Muscle of arm (tissue), 12 donors: ENCODE measurements around the gene TPCN1. TPM values are rescaled to one million over a fixed set of nuclear protein-coding genes. Genes with fewer than 3 reads are reported as not detected.

Source experiments
- DNase-seq: peaks from one replicate; pipeline ENCODE4 v3.0.0-alpha.2; 2013
- polyA plus RNA-seq, 12 donors: library from polyadenylated mRNA; unstranded; fragments of 120-200 nt; gene quantifications; one replicate each; pipeline ENCODE4 v1.2.1, GENCODE V29; 2013; ENCODE audit not compliant: insufficient read length in 12 of 12

The TPCN1 gene
- polyA plus RNA-seq, 12 donors = 17.8 to 50.9 (median 34.5) TPM; not detected in 1

DNA sequence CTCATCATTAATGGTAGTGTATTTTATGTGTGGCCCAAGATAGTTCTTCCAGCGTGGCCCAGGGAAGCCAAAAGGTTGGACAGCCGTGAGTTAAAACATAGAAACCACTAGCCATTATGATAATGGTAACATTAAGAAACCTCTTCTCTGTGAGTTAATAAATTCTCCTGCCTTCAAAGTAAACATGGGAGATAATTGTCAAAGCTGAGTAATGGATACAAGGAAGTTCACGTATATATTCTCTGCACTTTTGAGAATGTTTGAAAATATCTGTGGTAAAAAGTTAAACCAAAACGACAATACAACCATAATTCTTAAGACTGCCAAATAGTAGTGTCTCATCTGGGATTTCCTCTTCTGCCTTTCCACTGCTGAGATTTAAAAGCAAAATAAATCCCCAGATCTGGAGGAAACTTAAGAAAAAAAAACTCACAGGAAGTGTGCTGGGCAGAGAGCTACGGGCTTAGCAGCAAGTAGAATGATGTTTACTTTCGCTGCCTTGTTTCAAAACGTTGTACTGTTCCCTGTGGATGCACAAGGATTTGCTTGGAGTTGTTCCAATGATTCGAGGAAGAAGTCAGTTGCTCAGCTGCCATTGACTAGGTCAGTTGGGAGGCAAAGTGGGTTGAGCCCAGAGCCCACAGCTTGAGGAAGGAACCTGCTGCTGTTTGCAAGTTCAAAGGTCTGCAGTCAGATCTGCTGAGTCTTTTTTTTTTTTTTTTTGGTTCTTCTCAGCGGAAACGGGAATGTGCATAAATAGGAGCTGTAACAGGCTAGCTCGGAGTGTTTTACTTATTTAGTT lies 1.7 kb downstream of the TPCN1 start:
- peak; percentile 72 for DNase-seq

- no peak for DNase-seq
Observed at GRCh38 chr12:113224955-113225354, 3.7 kb downstream of the TPCN1 start.

- no peak for DNase-seq
Observed at GRCh38 chr12:113226696-113227568, 5.7 kb downstream of the TPCN1 start.

GRCh38 chr12:113227686-113228391 lies 6.6 kb downstream of the TPCN1 start:
- DNase-seq = no peak

- no peak for DNase-seq
Observed at GRCh38 chr12:113228394-113229028, 7.2 kb downstream of the TPCN1 start.

DNA sequence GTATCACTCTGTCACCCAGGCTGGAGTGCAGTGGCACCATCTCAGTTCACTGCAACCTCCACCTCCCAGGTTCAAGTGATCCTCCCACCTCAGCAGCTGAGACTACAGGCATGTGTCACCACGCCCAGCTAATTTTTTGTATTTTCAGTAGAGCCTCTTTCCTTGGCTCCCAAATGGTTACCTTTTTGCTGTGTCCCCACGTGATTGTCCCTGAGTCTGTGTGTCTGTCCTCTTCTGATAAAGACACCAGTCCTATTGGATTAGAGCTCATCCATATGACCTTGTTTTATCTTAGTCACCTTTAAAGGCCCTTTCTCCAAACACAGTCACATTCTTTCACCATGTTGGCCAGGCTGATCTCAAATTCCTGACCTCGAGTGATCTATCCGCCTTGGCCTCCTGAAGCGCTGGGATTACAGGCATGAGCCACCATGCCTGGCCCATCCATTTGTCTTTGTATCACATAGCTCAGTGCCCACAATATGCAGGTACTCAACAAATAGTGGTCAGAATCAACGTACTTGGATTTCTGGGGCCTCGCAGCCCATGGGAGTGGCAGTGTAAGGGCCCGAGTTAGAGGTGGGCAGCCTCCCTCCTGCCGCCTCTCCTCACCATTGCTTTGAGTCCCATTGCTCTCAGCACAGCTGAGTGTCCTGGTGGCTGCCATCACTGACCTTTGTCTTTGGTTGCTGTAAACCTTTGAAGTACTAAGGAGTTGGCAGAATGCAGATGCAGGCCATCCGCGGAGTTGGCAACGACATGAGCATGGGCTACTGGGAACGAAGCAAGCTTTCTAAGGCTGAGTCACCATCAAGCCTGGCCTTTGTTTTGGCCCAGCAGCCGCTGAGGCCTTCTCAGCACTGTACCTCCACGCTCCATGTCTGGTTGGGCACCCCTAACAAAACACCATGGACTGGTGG lies 9.3 kb downstream of the TPCN1 start:
- no peak for DNase-seq

DNA sequence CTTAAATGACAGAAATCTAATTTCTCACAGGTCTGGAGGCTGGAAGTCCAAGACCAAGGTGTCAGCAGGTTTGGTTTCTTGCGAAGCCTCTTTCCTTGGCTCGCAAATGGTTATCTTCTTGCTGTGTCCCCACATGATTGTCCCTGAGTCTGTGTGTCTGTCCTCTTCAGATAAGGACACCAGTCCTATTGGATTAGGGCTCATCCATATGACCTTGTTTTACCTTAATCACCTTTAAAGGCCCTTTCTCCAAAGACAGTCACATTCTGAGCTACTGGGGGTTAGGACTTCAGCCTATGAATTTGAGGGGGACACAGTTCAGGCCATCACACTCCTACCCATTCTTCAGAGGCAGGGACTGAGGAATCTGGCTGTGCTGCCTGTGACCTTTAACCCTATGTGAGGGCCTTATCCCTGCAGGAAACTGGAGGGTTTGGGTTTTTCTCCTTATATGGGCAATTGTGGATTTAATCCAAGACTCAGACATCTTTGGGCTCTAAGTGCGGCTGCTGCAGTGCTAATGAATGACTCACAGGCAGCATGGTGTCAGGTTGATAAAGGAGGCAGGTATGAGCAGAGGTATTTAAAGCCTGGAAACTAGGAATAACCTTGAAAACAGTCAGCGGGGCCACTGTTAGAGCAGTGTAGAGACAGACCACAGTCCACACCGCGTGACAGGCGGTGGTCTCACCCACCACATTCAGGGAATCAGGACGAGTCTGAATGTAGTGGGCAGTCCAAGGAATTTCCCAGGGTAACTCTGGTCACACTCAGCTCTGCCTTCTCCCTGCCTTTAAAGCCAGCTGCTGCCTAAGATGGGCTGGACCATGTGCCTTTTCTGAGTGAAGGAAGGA lies 10.2 kb downstream of the TPCN1 start:
- DNase-seq = no peak

DNA sequence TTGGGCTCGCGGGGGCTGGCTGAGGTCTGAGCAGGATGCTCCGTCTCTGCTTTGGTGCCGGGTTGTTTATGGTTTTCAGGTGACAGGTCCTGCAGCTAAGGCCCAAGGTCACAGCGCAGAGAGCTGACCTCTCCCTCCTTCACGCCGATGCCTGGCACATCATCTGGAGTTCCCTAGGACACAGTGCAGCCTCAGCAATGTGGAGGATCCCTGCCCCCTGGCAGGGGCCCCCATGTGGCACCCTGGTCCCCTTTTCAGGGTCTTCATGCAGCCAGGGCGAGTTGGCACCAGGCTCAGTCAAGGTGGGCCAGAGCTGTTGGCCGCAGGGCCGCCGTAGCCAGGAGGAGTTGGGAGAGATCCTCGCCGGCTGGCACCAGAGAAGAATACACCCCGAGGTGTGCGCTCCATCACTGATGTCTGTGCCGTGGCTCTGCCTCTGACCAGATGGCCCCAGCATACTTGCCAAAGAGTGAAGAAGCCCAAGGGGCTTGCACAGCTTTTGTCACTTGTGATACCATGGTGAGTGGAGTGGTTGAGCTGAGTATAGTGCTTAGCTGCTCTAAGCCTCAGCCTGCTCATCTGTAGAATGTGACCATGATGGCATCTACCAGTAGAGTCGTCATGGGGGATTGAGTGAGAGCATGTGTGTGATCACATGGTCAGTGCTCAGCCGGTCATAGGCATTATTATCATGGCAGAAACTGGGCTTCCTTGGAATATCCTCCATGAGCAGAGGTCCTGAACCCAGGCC lies 11.0 kb downstream of the TPCN1 start:
- no peak for DNase-seq

DNA sequence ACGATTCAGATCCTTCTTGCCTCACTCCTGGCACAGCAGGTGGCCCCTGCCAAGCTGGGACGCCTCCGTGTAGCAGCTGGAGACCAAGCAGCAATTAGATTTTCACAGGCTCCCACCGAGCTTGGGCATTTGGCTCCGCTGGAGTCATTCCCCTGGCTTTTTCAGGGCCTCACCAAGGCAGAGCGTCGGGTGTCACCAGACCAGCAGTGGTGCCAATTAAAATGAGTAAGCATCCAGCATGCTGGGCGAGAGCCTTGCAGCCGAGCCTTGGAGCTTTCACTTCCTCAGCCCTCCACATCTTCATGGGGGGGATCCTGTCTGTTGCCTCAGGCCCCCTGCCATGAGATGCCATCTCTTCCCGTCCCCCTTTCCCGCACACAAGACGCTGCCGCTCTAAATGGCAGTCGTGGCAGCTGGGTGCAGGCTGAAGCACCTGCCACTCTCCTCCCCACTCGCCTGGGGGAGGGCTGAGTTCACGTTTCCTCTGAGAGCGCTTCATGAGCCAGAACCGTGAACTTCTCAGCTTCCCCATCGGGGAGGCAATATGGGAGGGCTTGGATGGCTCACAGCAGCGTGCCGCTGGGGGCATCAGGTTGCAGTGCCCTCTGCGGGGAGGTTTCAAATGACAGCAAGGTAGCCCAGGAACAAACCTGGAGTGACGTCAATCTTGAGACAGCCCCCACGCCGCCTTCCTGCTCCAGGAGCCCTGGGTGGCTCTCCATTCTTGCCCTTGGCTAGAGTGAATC lies 11.7 kb downstream of the TPCN1 start:
- peak; percentile 35 for DNase-seq

DNA sequence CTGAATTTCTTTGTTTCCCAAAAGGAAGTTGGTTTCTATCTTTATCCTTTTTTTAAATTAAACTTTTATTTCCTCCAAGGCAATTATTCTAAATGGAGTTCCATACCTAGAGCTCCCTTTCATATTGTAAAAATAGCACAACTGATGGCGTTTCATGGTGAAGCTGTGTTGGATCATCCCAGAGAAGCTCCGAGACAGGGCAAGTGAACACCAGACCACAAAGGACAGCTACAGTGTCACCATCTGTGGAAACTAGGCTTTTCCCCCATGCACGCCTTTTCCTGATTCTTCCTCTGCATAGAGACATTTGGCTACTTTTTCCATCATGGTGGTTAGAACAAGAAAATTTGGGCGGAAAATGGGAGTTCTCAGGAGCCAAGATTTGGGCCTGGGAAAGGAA lies 12.7 kb downstream of the TPCN1 start:
- DNase-seq = no peak

DNA sequence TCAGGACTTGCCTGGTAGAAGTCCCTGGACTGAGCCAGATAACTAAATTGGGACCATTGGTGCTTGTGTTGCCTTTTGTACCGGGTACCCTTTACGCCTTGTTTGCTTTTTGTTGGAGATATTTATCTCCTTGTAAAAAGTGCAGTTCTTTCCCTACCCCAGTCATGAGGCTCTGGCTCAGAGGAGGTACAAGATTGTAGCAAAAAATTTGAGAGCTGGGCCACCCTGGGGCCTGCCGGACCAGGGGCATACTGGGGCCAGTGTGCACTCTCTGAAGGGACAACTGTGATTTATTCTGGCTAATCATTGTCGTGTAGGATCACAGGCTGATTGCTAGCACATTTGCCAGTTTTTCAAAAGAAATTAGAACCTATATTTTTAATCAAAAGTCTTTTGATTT lies 13.2 kb downstream of the TPCN1 start:
- DNase-seq = no peak

DNA sequence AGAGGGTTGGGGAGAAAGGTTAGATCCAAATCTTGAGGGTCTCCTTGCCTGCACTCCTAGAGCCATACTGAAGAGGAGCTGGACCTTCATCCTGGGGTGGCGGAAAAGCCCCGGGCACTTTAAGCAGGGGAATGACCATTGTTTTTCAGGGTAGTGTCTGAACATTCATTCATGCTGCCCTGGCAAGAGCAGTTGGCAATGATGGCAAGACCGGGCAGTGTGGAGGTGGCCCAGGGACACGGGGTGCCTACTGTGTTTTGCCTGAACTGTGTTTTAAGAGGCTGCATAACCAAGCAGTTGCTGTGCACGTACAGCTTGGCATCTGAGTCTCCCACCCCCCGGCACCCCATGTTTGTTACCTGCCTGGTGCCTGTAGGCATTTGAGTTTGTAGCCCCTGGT lies 14.7 kb downstream of the TPCN1 start:
- no peak for DNase-seq

DNA sequence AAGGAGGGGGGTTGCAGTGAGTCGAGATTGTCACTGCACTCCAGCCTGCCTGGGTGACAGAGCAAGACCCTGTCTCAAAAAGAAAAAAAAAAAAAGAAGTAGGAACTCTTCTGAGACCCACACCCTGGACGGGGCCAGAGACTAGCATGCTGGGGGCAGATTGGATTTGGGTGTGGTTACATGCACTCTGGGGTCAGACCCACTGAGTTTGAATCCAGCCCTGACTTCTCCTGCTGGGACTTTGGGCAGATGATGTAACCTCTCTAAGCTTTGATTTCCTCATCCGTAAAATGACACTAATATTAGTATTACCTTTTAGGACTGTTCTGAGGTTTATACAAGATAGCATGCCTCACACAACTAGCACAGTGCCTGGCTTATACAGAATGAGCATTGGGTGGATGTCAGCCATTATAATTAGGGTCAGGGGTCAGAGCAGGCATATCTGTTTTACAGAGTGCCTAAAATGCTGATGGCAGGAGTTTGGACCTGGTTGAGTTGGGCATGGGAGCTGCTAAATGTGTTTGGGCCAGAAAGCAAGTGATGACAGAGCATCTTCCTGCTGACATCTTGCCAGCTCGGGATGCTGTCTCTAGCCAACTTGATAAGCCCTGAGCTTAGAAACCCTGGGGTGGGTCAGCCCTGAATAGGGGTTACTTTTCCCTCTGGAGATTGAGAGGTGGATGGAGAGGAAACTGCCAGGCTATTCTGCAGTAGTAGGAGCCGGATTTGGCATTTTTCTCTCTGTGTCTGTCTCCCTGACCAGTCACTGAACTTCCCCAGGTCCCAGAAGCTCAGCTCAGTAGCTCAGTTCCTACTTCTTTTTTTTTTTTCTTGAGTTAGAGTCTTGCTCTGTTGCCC lies 15.5 kb downstream of the TPCN1 start:
- no peak for DNase-seq

DNA sequence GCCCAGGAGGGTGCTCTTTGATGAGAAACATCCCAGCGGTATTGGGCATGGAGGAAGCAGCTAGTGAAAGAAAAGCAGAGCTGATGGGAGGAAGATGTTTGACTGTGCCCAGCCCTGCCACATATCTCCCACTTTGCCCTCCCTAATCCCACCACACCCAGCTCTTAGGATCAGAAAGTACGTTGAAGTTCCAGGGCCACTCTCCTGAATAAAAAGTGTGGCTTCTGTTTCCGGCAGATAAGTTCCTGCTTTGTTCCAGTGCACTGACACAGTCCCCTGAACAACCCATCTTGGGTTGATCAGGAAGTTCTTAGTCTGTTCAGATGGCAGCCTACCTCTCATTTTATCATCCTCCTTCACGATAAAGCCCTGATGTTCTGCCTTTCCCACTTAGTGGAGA lies 16.5 kb downstream of the TPCN1 start:
- DNase-seq = no peak

GRCh38 chr12:113238309-113238708 lies 17.0 kb downstream of the TPCN1 start:
- DNase-seq = no peak

DNA sequence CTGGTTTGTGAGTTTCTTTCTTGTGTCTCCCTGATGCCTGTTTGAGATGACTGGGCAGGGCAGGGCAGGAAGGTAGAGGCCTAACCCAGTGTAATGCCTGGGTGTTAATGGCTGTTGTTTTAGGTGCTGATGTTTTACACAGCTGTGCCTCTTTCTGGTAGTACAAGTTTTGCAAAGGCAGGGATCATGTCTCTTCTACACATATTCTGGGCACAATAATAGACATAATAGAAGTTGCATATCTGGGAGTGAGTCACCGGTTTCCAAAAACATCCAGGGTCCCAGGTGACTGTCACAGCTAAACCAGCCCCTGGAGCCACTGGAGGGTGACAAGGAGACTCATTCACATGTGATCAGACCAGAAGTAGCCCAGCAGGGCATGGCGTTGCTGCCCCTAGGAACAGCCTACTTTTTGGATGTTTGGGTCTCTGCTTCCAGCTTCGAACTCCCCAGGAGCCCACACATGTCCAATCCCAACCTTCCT lies 18.1 kb downstream of the TPCN1 start:
- no peak for DNase-seq

DNA sequence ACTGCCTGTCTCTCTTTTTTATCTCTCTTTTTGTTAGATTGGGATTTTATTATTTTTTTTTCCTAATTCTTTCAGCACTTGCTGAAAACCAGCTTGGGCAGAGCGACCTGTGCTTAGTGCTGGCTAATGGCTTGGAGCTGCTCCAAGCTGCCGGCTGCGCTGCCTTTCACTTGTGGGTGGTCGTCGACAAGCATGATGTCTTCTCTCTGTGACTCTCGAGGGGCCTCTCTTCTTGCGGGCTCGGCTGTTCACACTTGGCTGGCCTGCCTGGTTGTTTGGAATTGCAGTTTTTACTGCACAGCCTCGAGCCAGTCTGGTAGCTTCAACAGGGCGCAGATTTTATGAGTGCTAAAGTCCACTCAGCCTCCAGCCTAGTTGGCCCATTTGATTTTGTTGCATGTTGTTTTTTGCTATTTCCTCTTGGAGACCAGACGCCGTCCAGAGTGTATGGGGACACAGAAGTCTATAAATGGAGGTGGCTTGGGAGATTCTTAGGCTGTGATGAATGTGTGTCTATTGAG lies 18.6 kb downstream of the TPCN1 start:
- peak; percentile 48 for DNase-seq
